Measurements from ENCODE around the gene DNMBP. TPM values are rescaled to one million over a fixed set of nuclear protein-coding genes. Genes with fewer than 3 reads are reported as not detected.

DNMBP gene
- total and polyA plus RNA-seq, 7 donors, result 15.0 to 21.6 (median 18.6) TPM

GRCh38 chr10:99944860-99945259, 64.9 kb downstream of the DNMBP start:
- DNase-seq, result no peak
- no peaks in the 10 kb centered on the region for H3K9me3 ChIP-seq
- H3K27ac ChIP-seq, result peak overlapping the region in 3 of 4 donors; percentile 35 to 64 (median 48)
- TF ChIP-seq EP300 (IDR thresholded peaks at IDR 0.05), result no peak
- TF ChIP-seq POLR2A (IDR thresholded peaks at IDR 0.05), result no peak
- no peak for TF ChIP-seq POLR2AphosphoS5 (IDR thresholded peaks at IDR 0.05)
- TF ChIP-seq CTCF (IDR thresholded peaks at IDR 0.05), result no peak
- H3K4me1 ChIP-seq, result peaks cover 0 to 42% (median 25%) of the 10 kb centered on the region in 4 donors
- no peak overlapping the region for H3K4me3 ChIP-seq
- no peaks in the 10 kb centered on the region for H3K27me3 ChIP-seq
- WGBS, 2 donors, result 64 to 88% methylated on average over 2 of the region's 2 CpGs
- H3K36me3 ChIP-seq, result no peaks in the 10 kb centered on the region
- intact Hi-C loops (cut with DNase I), result loop anchor here (2.0 kb wide), 1 partner anchor 52 kb away; no protein-coding TSS in a partner anchor

GRCh38 chr10:99943908-99944307, 65.8 kb downstream of the DNMBP start:
- Histone ChIP-seq H3K4me1 (peaks cover 0 to 42% (median 25%) of the 10 kb centered on the region in 4 donors), H3K9me3 (no peaks in the 10 kb centered on the region), H3K36me3 (no peaks in the 10 kb centered on the region), H3K27me3 (no peaks in the 10 kb centered on the region), H3K27ac (no peak overlapping the region), H3K4me3 (no peak overlapping the region)
- TF ChIP-seq EP300 (IDR thresholded peaks at IDR 0.05) (no peak), CTCF (IDR thresholded peaks at IDR 0.05) (no peak), POLR2A (IDR thresholded peaks at IDR 0.05) (no peak), POLR2AphosphoS5 (IDR thresholded peaks at IDR 0.05) (no peak)
- DNase-seq, result no peak
- WGBS, 2 donors, result 93 to 95% methylated on average over 3 of the region's 3 CpGs
- intact Hi-C loops (cut with DNase I), result loop anchor here (2.0 kb wide), 1 partner anchor 53 kb away; no protein-coding TSS in a partner anchor

GRCh38 chr10:99941942-99942820, 67.6 kb downstream of the DNMBP start:
- TF ChIP-seq POLR2AphosphoS5 (IDR thresholded peaks at IDR 0.05), result no peak
- TF ChIP-seq EP300 (IDR thresholded peaks at IDR 0.05), result no peak
- TF ChIP-seq POLR2A (IDR thresholded peaks at IDR 0.05), result no peak
- TF ChIP-seq CTCF (IDR thresholded peaks at IDR 0.05), result no peak
- H3K9me3 ChIP-seq, result no peaks in the 10 kb centered on the region
- no peaks in the 10 kb centered on the region for H3K36me3 ChIP-seq
- 79 to 92% methylated on average over 7 of the region's 7 CpGs for WGBS, 2 donors
- H3K4me1 ChIP-seq, result peaks cover 0 to 38% (median 24%) of the 10 kb centered on the region in 4 donors
- H3K4me3 ChIP-seq, result no peak overlapping the region
- DNase-seq, result no peak
- H3K27ac ChIP-seq, result no peak overlapping the region
- intact Hi-C loops (cut with DNase I), result no loop called here
- no peaks in the 10 kb centered on the region for H3K27me3 ChIP-seq

GRCh38 chr10:99938563-99938962, 71.2 kb downstream of the DNMBP start:
- Histone ChIP-seq H3K27ac (no peak overlapping the region), H3K36me3 (no peaks in the 10 kb centered on the region), H3K9me3 (no peaks in the 10 kb centered on the region), H3K4me3 (no peak overlapping the region), H3K27me3 (no peaks in the 10 kb centered on the region), H3K4me1 (peaks cover 0 to 7% (median 0%) of the 10 kb centered on the region in 4 donors)
- no peak for TF ChIP-seq EP300 (IDR thresholded peaks at IDR 0.05)
- TF ChIP-seq POLR2A (IDR thresholded peaks at IDR 0.05), result no peak
- no peak for TF ChIP-seq CTCF (IDR thresholded peaks at IDR 0.05)
- no peak for TF ChIP-seq POLR2AphosphoS5 (IDR thresholded peaks at IDR 0.05)
- 43 to 64% methylated on average over 3 of the region's 3 CpGs for WGBS, 2 donors
- DNase-seq, result no peak
- intact Hi-C loops (cut with DNase I), result no loop called here

All from sigmoid colon (tissue), 7 donors.